Measurements from ENCODE around the gene GRIN3A.
"Not testable (repeated sequence)": the region's sequence is repeated elsewhere in the genome, so short reads cannot be mapped to it uniquely, and the experiment has no call there.

GRIN3A gene

GRCh38 chr9:101626295-101626694, 112.2 kb downstream of the GRIN3A start:
- no peaks in the 10 kb centered on the region for H3K27me3 Mint-ChIP-seq

GRCh38 chr9:101625876-101626275, 112.6 kb downstream of the GRIN3A start:
- no peaks in the 10 kb centered on the region for H3K4me1 Mint-ChIP-seq
- no peaks in the 10 kb centered on the region for H3K9me3 Mint-ChIP-seq
- no peaks in the 10 kb centered on the region for H3K36me3 Mint-ChIP-seq
- no peak overlapping the region for H3K4me3 Mint-ChIP-seq
- no peaks in the 10 kb centered on the region for H3K27me3 Mint-ChIP-seq
- H3K27ac Mint-ChIP-seq = no peak overlapping the region
- no peak for ATAC-seq

More at GRCh38 chr9:101626295-101626694, 112.2 kb downstream of the GRIN3A start:
- Mint-ChIP-seq H3K9me3 (no peaks in the 10 kb centered on the region), H3K4me1 (no peaks in the 10 kb centered on the region), H3K27ac (no peak overlapping the region), H3K36me3 (no peaks in the 10 kb centered on the region), H3K4me3 (no peak overlapping the region)
- no peak for ATAC-seq

- no peaks in the 10 kb centered on the region for H3K4me1 Mint-ChIP-seq
- H3K27ac Mint-ChIP-seq = no peak overlapping the region
- no peaks in the 10 kb centered on the region for H3K27me3 Mint-ChIP-seq
- no peak overlapping the region for H3K4me3 Mint-ChIP-seq
- no peaks in the 10 kb centered on the region for H3K36me3 Mint-ChIP-seq
- no peak for ATAC-seq
- no peaks in the 10 kb centered on the region for H3K9me3 Mint-ChIP-seq
Observed at GRCh38 chr9:101620452-101620851, 118.0 kb downstream of the GRIN3A start.

- no peak overlapping the region for H3K4me3 Mint-ChIP-seq
- ATAC-seq = no peak
- no peaks in the 10 kb centered on the region for H3K36me3 Mint-ChIP-seq
- H3K4me1 Mint-ChIP-seq = no peaks in the 10 kb centered on the region
- no peaks in the 10 kb centered on the region for H3K27me3 Mint-ChIP-seq
- no peak overlapping the region for H3K27ac Mint-ChIP-seq
- no peaks in the 10 kb centered on the region for H3K9me3 Mint-ChIP-seq
Observed at GRCh38 chr9:101618698-101619097, 119.7 kb downstream of the GRIN3A start.

GRCh38 chr9:101605547-101605946, 132.9 kb downstream of the GRIN3A start:
- ATAC-seq = no peak
- Mint-ChIP-seq H3K4me3 (no peak overlapping the region), H3K27ac (no peak overlapping the region), H3K36me3 (no peaks in the 10 kb centered on the region), H3K9me3 (no peaks in the 10 kb centered on the region), H3K4me1 (no peaks in the 10 kb centered on the region), H3K27me3 (peaks cover 34% of the 10 kb centered on the region)

- no peaks in the 10 kb centered on the region for H3K4me1 Mint-ChIP-seq
- no peak for ATAC-seq
- peaks cover 35% of the 10 kb centered on the region for H3K27me3 Mint-ChIP-seq
- no peak overlapping the region for H3K4me3 Mint-ChIP-seq
- no peaks in the 10 kb centered on the region for H3K9me3 Mint-ChIP-seq
- no peaks in the 10 kb centered on the region for H3K36me3 Mint-ChIP-seq
- H3K27ac Mint-ChIP-seq = no peak overlapping the region
Observed at GRCh38 chr9:101604296-101604695, 134.2 kb downstream of the GRIN3A start.

GRCh38 chr9:101601904-101602765, 136.3 kb downstream of the GRIN3A start:
- Mint-ChIP-seq H3K4me1 (no peaks in the 10 kb centered on the region), H3K9me3 (no peaks in the 10 kb centered on the region), H3K27ac (no peak overlapping the region), H3K36me3 (no peaks in the 10 kb centered on the region), H3K27me3 (peaks cover 32% of the 10 kb centered on the region), H3K4me3 (peak overlapping the region; percentile 18)
- no peak for ATAC-seq

GRCh38 chr9:101594796-101595195, 143.7 kb downstream of the GRIN3A start, which contains the start of gene PPP3R2:
TSS of gene PPP3R2 (minus strand) at chr9:101594969. CDS start at chr9:101594921, 48 bp downstream.
- no peak within 1 kb of the TSS for H3K27ac Mint-ChIP-seq
- ATAC-seq = peak; percentile 58
- no peaks in the 10 kb centered on the region for H3K36me3 Mint-ChIP-seq
- no peaks in the 10 kb centered on the region for H3K9me3 Mint-ChIP-seq
- no peak within 1 kb of the TSS for H3K4me3 Mint-ChIP-seq
- no peaks in the 10 kb centered on the region for H3K4me1 Mint-ChIP-seq
- H3K27me3 Mint-ChIP-seq = no peaks in the 10 kb centered on the region

- no peak for ATAC-seq
- H3K27ac Mint-ChIP-seq = no peak overlapping the region
- no peaks in the 10 kb centered on the region for H3K36me3 Mint-ChIP-seq
- no peak overlapping the region for H3K4me3 Mint-ChIP-seq
- H3K4me1 Mint-ChIP-seq = no peaks in the 10 kb centered on the region
- no peaks in the 10 kb centered on the region for H3K27me3 Mint-ChIP-seq
- H3K9me3 Mint-ChIP-seq = no peaks in the 10 kb centered on the region
Observed at GRCh38 chr9:101593345-101593744, 145.1 kb downstream of the GRIN3A start.

GRCh38 chr9:101592788-101593187, 145.7 kb downstream of the GRIN3A start:
- no peak for ATAC-seq
- no peaks in the 10 kb centered on the region for H3K4me1 Mint-ChIP-seq
- no peaks in the 10 kb centered on the region for H3K27me3 Mint-ChIP-seq
- no peak overlapping the region for H3K27ac Mint-ChIP-seq
- H3K4me3 Mint-ChIP-seq = no peak overlapping the region
- no peaks in the 10 kb centered on the region for H3K36me3 Mint-ChIP-seq
- H3K9me3 Mint-ChIP-seq = no peaks in the 10 kb centered on the region

- Mint-ChIP-seq H3K36me3 (no peaks in the 10 kb centered on the region), H3K9me3 (no peaks in the 10 kb centered on the region), H3K27ac (no peak overlapping the region), H3K4me3 (no peak overlapping the region), H3K27me3 (no peaks in the 10 kb centered on the region), H3K4me1 (no peaks in the 10 kb centered on the region)
- ATAC-seq = no peak
Observed at GRCh38 chr9:101591787-101592446, 146.5 kb downstream of the GRIN3A start.

GRCh38 chr9:101590901-101591300, 147.5 kb downstream of the GRIN3A start:
- Mint-ChIP-seq H3K36me3 (no peaks in the 10 kb centered on the region), H3K27me3 (no peaks in the 10 kb centered on the region), H3K27ac (no peak overlapping the region), H3K4me1 (no peaks in the 10 kb centered on the region), H3K4me3 (no peak overlapping the region), H3K9me3 (no peaks in the 10 kb centered on the region)
- no peak for ATAC-seq

GRCh38 chr9:101590074-101590473, 148.4 kb downstream of the GRIN3A start:
- not testable (repeated sequence) for H3K27ac Mint-ChIP-seq, H3K4me3 Mint-ChIP-seq, ATAC-seq, H3K36me3 Mint-ChIP-seq, H3K4me1 Mint-ChIP-seq, H3K9me3 Mint-ChIP-seq, H3K27me3 Mint-ChIP-seq

- Mint-ChIP-seq H3K36me3 (no peaks in the 10 kb centered on the region), H3K4me1 (no peaks in the 10 kb centered on the region), H3K4me3 (no peak overlapping the region), H3K27me3 (no peaks in the 10 kb centered on the region), H3K27ac (no peak overlapping the region), H3K9me3 (no peaks in the 10 kb centered on the region)
- ATAC-seq = no peak
Observed at GRCh38 chr9:101587332-101588043, 151.0 kb downstream of the GRIN3A start.

- no peaks in the 10 kb centered on the region for H3K27me3 Mint-ChIP-seq
- H3K27ac Mint-ChIP-seq = no peak overlapping the region
- no peaks in the 10 kb centered on the region for H3K4me1 Mint-ChIP-seq
- ATAC-seq = no peak
- H3K4me3 Mint-ChIP-seq = no peak overlapping the region
- no peaks in the 10 kb centered on the region for H3K9me3 Mint-ChIP-seq
- no peaks in the 10 kb centered on the region for H3K36me3 Mint-ChIP-seq
Observed at GRCh38 chr9:101586651-101587050, 151.8 kb downstream of the GRIN3A start.
